GM18517 (cell line): ENCODE measurements around the gene TEX30.

Source experiments
- ATAC-seq: cut with Tn5 transposase; IDR thresholded peaks from one replicate; pipeline ENCODE4 v1.9.1; 2021; ENCODE audit warnings: mild to moderate bottlenecking, moderate library complexity; ENCODE audit not compliant: unreplicated experiment

Gene TEX30

DNA sequence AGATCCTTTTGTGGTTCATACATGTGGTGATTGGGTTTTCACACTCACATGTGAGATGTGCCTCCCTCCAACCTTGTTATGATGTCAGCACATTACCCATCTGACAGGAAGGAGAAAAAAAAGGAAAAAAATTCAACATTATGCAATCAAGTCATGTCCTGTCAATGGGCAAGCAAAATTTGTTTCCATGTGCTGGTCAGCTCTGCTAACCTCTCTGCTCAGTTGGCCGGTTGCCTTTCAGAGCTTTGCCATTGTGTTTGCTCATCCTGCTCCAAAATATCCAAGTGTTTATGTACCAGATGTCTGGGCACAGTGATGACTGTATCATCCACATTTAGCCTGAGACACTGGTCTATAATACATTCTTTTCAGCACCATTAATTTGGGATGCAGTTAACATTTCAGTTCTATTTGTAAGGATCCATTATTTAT, 51.8 kb downstream of the TEX30 start:
- no peak for ATAC-seq

DNA sequence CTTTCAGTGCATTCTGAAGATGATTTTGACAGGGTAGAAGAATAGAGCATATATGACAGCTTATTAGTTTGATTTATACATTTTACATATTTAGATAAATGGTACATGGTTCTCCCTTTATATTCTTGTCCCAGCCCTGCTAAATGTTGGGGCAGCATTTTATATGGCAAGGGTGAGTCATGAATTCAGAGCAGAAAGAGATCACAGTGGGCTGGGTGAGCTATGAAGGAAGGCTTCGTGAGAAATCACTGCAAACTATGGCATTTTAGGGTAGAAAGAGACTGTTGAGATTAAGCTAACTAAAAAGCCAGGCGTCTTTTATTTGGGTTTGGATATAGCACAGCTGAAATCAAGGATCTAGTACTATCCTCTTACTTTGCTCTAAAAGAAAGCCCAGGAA, 54.8 kb downstream of the TEX30 start:
- ATAC-seq = no peak
